Duodenal mucosa (tissue), 2 donors: ENCODE data around the gene MICAL2.

ENCODE experiments used
- H3K27ac ChIP-seq: one replicate; pipeline ENCODE4 v1.7.0; 2013; ENCODE audit warnings: low read depth, low read length
- H3K27me3 ChIP-seq, 2 donors: one replicate each; pipeline ENCODE4 v1.7.0; 2013; ENCODE audit warnings: low read length in 2 of 2, control low read depth in 1 of 2; ENCODE audit not compliant: insufficient read depth in 2 of 2, control insufficient read depth in 1 of 2
- H3K36me3 ChIP-seq, 2 donors: one replicate each; pipeline ENCODE4 v1.7.0; 2013; ENCODE audit warnings: low read length in 2 of 2, control low read depth in 1 of 2; ENCODE audit not compliant: insufficient read depth in 2 of 2, control insufficient read depth in 1 of 2
- H3K4me1 ChIP-seq, 2 donors: one replicate each; pipeline ENCODE4 v1.7.0; 2013; ENCODE audit warnings: low read length in 2 of 2, control low read depth in 1 of 2; ENCODE audit not compliant: insufficient read depth in 2 of 2, control insufficient read depth in 1 of 2
- H3K4me3 ChIP-seq, 2 donors: one replicate each; pipeline ENCODE4 v1.7.0; 2013; ENCODE audit warnings: low read length in 2 of 2, low read depth in 1 of 2
- H3K9ac ChIP-seq, 2 donors: one replicate each; pipeline ENCODE4 v1.7.0; 2013; ENCODE audit warnings: low read length in 2 of 2, low read depth in 1 of 2
- H3K9me3 ChIP-seq, 2 donors: one replicate each; pipeline ENCODE4 v1.7.0; 2013; ENCODE audit warnings: low read length in 2 of 2, control low read depth in 1 of 2; ENCODE audit not compliant: control insufficient read depth in 1 of 2

MICAL2 gene

DNA sequence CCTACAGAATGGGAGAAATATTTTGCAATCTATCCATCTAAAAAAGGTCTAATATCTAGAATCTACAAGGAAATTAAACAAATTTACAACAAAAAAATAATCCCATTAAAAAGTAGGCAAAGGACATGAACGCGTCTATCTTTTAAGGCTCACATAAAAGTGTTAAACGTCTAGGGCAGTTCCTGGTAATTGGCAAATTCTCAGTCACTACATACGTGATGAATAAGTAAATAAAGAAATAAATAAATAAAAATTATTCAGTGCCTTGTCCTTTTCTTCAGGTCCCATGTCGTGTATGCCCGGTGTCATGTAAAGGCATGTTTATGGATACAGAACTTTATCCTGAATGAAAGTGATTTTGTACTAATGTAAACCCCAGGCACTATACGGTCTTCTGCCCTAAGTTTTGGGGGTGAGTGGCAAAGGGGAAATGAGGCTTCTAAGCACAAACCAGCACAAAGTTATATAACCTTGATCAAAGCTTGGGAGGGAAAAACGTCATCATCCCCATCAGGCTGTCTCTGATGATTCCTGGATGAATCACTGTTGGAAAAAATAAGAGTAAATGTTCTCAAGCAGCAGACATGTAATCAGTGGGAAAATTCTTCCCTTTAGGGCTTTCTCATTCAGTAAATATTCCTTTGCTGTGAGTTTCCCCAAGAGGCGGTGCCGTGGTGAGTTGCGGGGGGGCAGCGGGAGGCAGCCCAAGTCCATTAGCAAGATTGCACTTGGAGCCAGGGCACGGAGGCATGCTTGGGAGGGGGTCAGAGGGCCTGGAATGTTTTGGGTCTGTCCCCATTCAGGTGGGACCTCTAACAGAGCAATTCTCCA lies 30.4 kb upstream of the MICAL2 start:
- Histone ChIP-seq H3K9ac (no peak overlapping the region), H3K36me3 (no peaks in the 10 kb centered on the region), H3K9me3 (peaks cover 0 to 2% of the 10 kb centered on the region in 2 donors), H3K27ac (no peak overlapping the region), H3K4me1 (no peaks in the 10 kb centered on the region), H3K27me3 (no peaks in the 10 kb centered on the region), H3K4me3 (no peak overlapping the region)

DNA sequence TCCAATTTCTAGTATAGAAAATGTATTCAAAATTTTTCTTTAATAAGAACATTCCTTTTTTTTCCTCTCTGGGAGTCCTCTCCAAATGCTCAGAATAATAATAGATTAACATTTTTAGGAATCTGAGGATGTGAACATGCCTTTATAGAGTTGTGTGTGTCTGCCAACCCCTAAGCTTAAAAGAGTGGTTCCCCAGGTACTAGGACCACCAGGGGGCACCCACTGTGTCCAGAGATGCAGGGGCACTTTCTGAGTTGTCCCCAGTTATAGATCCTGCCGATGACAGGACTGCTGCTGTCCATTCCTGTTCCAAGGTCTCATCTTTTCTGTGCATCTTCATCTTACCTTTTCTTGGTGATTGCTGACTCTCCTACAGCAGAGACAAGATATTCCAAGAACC lies 27.0 kb upstream of the MICAL2 start:
- no peaks in the 10 kb centered on the region for H3K36me3 ChIP-seq
- no peak overlapping the region for H3K4me3 ChIP-seq
- H3K27me3 ChIP-seq, result no peaks in the 10 kb centered on the region
- no peak overlapping the region for H3K9ac ChIP-seq
- peaks cover 29 to 31% of the 10 kb centered on the region in 2 donors for H3K4me1 ChIP-seq
- H3K9me3 ChIP-seq, result peaks cover 0 to 2% of the 10 kb centered on the region in 2 donors
- no peak overlapping the region for H3K27ac ChIP-seq

DNA sequence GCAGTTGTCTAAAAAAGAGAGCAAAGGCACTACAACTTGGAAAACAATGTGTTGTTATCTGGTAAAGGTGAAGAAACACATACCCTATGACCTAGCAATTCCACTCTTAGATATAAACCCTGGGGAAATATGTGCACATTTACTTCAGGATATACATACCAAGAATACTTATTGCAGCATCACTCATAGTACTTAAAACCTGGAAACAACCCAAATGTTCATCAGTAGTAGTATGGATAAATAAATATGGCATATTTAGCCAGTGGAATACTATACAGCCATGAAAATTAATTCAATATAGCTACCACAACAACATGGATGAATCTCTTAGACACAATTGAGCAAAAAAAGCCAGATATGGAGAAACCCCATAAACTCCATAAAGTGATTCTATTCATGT lies 26.1 kb upstream of the MICAL2 start:
- H3K4me1 ChIP-seq, result peaks cover 32 to 38% of the 10 kb centered on the region in 2 donors
- H3K9ac ChIP-seq, result no peak overlapping the region
- peaks cover 0 to 2% of the 10 kb centered on the region in 2 donors for H3K9me3 ChIP-seq
- H3K27ac ChIP-seq, result no peak overlapping the region
- H3K4me3 ChIP-seq, result no peak overlapping the region
- no peaks in the 10 kb centered on the region for H3K27me3 ChIP-seq
- no peaks in the 10 kb centered on the region for H3K36me3 ChIP-seq

DNA sequence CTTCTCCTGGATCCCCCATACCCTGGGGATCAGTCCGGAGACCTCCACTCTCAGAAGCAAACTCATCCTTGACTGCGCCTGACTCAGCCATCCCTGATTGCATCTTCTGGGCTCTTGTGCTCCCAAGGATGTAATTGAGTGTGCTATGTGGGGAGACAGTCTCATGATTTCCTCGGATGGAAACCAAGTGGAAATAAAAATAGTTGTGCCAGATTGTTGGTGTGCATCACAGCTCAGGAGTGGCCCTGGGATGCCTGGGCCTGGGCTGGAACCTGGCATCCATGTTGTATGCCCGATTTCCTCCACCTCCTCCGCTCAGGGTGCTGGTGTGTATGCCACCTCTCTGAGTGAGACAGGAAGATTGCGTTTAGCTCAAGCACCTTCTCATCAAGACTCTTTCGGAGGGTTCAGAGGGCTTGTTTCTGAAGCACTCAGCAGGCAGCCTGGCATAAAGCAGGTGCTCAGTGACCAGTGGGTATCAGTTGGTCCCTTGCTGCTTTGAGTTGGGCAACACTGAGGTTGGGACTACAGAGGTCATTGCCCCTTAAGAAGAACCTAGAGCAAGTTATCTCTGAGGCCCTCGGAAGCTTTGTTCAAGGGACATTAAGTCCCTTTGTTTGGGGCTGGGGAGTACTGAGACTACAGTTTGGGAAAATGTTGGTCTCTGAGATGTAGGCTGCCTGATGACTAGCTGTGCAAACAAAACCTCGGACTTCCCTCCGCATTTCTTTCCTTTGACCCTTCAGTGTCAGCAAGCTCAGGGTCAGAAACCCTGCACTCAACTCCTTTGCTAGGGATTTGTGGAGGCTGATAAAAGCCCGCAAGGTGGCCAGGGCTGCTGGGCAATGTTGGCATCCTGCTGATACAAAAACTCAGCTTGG lies 24.8 kb upstream of the MICAL2 start:
- H3K36me3 ChIP-seq, result no peaks in the 10 kb centered on the region
- H3K9me3 ChIP-seq, result peaks cover 0 to 2% of the 10 kb centered on the region in 2 donors
- H3K9ac ChIP-seq, result peak overlapping the region; percentile 20 to 41
- no peaks in the 10 kb centered on the region for H3K27me3 ChIP-seq
- no peak overlapping the region for H3K4me3 ChIP-seq
- peaks cover 43 to 50% of the 10 kb centered on the region in 2 donors for H3K4me1 ChIP-seq
- H3K27ac ChIP-seq, result peak overlapping the region; percentile 68

DNA sequence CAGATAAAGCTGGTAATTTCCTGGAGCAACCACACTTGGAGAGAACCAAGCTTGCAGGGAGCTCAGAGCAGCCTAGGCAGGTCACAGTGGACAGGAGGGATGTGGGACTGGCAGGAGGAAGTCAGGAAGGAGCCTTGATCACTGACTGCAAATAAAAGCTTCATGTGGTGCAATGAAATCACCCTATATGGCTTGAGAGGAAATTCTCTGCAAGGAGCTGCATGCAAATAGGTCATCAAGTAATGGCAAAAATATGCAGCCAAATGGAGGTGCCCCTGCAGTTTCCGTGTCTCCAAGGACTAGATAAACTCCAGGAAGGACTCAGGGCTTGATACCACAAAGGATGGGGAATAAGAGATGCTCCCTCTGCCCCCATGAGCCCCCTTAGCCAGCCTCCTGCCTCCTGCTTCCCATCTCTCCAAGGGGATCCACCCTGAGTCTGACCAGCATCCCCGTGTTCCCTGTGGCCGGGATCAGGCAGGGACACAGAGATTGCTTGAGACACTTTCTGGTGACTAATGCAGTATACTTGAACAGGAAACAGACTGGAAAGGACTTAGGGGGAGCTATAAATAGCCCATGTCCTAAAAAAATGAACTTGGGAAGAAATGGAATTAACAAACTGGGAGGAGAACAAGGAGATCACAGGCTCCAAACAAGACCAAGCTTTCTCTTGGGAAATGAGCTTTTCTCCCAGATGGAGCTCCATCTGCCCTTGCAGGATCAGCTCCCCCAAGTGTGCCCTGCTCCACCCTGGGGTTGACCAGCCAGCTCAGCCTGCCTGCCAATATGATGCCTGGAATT lies 23.9 kb upstream of the MICAL2 start:
- Histone ChIP-seq H3K4me3 (peak overlapping the region; percentile 23 to 37), H3K9me3 (peaks cover 0 to 2% of the 10 kb centered on the region in 2 donors), H3K27me3 (no peaks in the 10 kb centered on the region), H3K9ac (peak overlapping the region; percentile 27 to 41), H3K27ac (peak overlapping the region; percentile 79), H3K4me1 (peaks cover 47 to 53% of the 10 kb centered on the region in 2 donors), H3K36me3 (no peaks in the 10 kb centered on the region)

DNA sequence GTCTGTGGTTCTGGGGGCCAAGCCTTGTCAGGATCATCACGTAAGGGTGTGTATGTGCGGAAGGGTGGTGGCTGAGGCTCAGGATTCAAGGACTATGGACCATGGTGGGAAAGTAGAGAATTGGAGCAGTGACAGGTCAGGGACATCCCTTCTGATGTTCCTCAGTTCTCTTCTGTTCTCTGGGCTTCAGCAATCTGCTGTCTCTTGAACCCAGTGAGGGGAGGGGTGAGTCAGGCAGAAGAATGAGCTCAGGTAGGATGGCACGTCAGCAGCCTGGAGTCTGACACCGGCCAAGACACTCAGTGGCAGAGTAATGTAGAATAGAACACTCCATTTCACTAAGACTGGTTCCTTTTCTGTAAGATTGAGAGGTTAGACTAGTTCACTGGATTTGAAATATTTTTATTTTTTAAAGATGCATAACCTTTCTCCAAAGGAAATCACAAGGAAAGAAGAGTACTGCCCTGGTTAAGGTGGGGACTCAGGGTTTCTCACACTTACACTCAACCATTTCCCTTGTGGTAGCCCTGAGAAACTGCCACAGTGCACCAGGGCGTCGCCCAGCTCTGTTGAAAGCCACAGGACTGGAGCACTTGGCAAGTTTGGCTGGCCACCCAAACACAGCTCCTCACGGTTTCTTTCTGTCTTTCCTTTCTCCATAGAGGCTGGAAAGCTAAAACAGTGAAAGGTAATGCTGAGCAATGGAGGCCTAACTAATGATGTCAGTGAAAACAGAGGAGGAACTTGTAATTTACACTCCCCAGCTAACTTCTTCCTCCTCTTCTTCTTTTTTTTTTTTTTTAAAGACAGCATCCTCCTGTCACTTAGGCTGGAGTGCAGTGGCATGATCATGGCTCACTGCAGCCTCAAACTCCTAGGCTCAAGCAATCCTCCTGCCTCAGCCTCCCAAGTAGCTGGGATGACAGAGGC lies 23.1 kb upstream of the MICAL2 start:
- Histone ChIP-seq H3K9me3 (peaks cover 0 to 2% of the 10 kb centered on the region in 2 donors), H3K4me3 (peak overlapping the region; percentile 23 to 37), H3K36me3 (no peaks in the 10 kb centered on the region), H3K4me1 (peaks cover 56 to 61% of the 10 kb centered on the region in 2 donors), H3K27ac (peak overlapping the region; percentile 79), H3K27me3 (no peaks in the 10 kb centered on the region), H3K9ac (peak overlapping the region; percentile 27 to 41)

DNA sequence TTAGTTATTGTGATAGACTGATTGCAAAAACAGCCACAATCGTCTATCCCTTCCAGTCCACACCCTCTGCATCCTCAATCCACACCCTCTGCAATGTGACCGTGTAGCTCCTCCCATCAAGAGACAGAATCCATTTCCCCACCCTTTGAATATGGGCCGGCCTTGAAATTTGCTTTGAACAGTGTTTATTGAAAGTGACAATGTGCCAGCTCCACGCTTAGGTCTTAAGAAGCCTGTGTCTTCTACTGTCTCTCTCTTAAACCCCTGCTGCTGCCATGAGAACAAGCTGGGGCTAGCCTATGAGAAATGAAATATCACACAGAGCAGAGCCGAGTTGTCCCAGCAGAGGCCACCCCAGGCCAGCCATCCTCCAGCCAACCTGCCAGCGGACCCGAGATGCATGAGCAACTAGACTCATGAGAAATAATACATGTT lies 22.3 kb upstream of the MICAL2 start:
- H3K27me3 ChIP-seq, result no peaks in the 10 kb centered on the region
- H3K36me3 ChIP-seq, result no peaks in the 10 kb centered on the region
- peaks cover 0 to 2% of the 10 kb centered on the region in 2 donors for H3K9me3 ChIP-seq
- H3K4me3 ChIP-seq, result no peak overlapping the region
- peak overlapping the region; percentile 79 for H3K27ac ChIP-seq
- no peak overlapping the region for H3K9ac ChIP-seq
- H3K4me1 ChIP-seq, result peaks cover 57 to 66% of the 10 kb centered on the region in 2 donors

DNA sequence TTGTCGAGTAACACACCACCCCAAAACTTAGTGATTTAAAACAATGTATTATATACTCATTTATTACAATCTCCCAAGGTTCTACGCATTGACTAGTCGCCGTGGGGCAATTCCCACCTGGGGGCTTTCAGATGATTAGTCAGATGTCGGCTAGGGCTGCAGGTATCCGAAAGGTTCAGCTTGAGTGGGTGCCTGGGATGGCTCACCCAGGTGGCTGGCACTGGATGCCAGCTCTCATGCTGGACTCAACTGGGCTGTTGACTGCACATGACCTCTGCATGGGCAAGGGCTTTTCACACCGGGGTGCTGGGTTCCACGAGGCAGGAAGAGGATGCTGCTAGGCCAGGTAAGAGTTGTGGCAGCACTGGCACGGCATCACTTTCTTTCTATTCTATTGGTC lies 21.9 kb upstream of the MICAL2 start:
- Histone ChIP-seq H3K4me3 (no peak overlapping the region), H3K36me3 (no peaks in the 10 kb centered on the region), H3K9me3 (peaks cover 0 to 2% of the 10 kb centered on the region in 2 donors), H3K27ac (no peak overlapping the region), H3K9ac (no peak overlapping the region), H3K27me3 (no peaks in the 10 kb centered on the region), H3K4me1 (peaks cover 57 to 66% of the 10 kb centered on the region in 2 donors)

DNA sequence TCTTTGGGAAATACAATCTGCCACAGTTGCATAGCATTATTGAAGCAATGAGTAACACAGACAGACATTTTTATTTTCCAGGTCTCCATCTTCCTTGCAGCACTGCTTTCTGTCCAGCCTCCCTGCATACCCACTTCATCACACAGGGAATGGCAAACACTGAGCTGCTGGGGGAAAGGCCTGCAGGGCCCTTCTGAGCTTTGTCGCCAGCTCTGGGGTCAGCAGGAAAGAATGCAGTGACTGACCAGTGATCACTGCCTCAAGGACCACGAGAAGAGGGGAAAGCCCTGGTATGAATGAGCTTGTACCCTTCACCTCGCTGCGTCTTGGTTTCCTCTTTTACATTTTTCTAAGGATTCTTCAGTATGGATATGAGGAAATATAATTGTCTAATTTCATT lies 21.3 kb upstream of the MICAL2 start:
- no peaks in the 10 kb centered on the region for H3K36me3 ChIP-seq
- H3K9ac ChIP-seq, result no peak overlapping the region
- H3K4me1 ChIP-seq, result peaks cover 57 to 66% of the 10 kb centered on the region in 2 donors
- H3K27me3 ChIP-seq, result no peaks in the 10 kb centered on the region
- no peak overlapping the region for H3K4me3 ChIP-seq
- H3K27ac ChIP-seq, result no peak overlapping the region
- peaks cover 0 to 2% of the 10 kb centered on the region in 2 donors for H3K9me3 ChIP-seq
